Inflammatory macrophage treated with lipopolysaccharide for 1 hour (primary cell): ENCODE measurements around the gene WDR89.
"Not testable (repeated sequence)": the region's sequence is repeated elsewhere in the genome, so short reads cannot be mapped to it uniquely, and the experiment has no call there.

ENCODE experiments used
- DNase-seq, 2 donors: peaks; one replicate each; pipeline ENCODE4 v3.0.0-alpha.2; 2020 to 2022

Gene WDR89

GRCh38 chr14:63652406-63652805 lies 10.7 kb upstream of the WDR89 start:
- DNase-seq: no peak

DNA sequence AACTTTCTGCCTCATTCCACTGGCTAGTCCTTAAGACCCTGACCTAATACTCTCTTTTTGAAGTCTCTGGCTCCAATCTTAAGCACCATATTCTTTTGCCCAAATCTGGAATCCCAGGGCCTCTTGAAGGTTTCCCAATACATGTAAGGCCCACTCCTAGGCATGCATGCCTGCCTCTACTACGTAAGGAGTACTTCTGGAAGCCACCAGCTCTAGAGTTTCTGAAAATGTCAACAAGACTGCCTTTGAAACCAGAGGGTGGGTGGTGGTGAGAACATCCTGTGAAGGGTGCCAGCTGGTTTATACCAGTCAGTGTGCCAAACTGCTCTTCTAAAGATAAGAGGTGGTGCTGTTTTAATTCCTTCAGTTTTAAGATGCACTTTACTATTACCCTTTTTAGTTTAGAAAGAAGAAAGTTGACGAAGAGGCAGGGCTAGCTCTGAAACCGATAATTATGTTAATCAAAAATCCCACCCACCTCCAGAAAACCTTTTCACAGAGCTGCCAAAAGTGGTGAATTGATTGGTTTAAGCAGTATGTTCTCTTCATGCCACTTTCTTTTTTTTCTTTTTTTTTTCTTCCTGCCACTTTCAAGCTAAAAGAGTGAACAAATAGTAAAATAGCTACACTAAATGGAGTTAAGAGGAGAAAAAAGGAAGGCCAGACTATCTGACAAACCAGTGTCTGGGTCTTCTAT lies 8.7 kb upstream of the WDR89 start:
- no peak for DNase-seq

- DNase-seq: peak; percentile 62 to 92
Measured at GRCh38 chr14:63647696-63648410, 6.2 kb upstream of the WDR89 start.

GRCh38 chr14:63644741-63645140 lies 3.1 kb upstream of the WDR89 start:
- no peak for DNase-seq

GRCh38 chr14:63642656-63643382 lies 1.1 kb upstream of the WDR89 start:
- DNase-seq: no peak

DNA sequence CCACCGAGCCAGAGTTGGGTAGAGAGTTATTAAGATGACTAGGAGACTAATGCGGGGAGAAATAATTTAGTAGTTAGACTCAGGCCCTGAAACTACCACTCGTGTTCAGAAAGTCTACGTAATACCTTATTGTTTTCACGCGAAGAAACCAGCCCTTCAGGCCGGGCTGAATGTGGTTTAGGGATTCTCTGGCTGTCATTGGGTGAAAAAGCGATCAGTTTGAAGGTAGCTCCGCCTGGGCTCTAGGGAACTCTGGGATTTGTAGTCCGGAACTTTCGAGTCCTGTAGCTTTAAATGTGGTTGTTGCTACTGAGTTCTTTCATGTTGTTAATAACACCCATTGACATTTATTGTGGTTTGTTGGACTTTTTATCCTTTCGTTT lies 549 bp upstream of the WDR89 start:
- peak; percentile 92 to 95 for DNase-seq

GRCh38 chr14:63638493-63638892 lies 3.2 kb downstream of the WDR89 start:
- no peak for DNase-seq

DNA sequence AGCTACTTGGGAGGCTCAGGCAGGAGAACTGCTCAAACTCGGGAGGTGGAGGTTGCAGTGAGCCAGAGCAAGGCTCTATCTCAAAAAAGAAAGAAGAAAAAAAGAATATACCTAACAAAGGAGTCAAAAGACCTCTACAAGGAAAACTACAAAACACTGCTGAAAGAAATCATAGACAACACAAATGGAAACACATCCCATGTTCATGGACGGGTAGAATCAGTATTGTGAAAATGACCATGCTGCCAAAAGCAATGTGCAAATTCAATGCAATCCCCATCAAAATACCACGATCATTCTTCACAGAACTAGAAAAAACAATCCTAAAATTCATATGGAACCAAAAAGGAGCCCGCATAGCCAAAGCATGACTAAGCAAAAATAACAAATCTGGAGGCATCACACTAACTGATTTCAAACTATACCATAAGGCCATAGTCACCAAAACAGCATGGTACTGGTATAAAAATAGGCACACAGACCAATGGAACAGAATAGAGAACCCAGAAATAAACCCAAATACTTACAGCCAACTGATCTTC lies 5.5 kb downstream of the WDR89 start:
- not testable (repeated sequence) for DNase-seq

GRCh38 chr14:63633801-63634200 lies 7.9 kb downstream of the WDR89 start:
- DNase-seq: no peak

DNA sequence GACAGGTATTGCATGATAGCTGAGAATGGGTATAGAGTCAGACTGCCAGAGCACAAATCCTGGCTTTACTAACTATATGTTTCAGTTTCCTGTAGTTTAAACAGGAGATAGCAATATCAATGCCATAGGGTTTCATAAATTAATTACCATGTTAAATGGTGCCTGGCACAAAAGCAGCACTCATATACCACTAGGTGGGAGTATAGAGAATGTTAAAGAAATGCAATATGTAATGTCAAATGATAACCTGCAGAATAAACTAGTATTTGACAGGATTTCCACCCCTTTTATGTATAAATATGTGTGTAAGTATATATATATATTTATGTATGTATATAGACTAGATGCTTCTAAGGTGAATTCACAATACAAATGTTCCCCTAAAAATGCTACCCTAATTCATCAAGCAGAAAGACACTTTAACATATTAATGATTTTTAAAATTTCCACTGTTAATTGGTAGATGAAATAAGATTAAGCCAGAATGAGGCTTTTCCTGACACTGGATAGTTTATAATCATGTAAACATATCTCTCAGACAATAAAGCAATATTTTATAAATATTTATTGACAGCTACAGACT lies 8.6 kb downstream of the WDR89 start:
- peak; percentile 40 to 48 for DNase-seq

- no peak for DNase-seq
Measured at GRCh38 chr14:63624701-63625100, 17.0 kb downstream of the WDR89 start.

GRCh38 chr14:63624203-63624602 lies 17.5 kb downstream of the WDR89 start:
- no peak for DNase-seq

GRCh38 chr14:63621975-63622374 lies 19.7 kb downstream of the WDR89 start:
- not testable (repeated sequence) for DNase-seq

DNA sequence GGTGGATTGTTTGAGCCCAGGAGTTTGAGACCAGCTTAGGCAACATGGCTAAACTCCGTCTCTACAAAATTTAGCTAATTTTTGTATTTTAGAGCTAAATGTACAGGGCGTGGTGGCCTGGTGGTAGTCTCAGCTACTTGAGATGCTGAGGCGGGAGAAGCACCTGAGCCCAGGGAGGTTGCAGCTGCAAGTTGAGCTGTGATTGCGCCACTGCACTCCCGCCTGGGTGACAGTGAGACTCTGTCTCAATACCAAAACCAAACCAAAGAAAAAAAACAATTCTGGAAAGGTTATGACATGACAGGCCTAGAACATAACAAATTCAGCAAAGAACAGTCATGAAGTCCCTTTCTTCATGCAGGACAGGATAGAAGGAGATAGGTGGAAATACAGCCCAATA lies 25.7 kb downstream of the WDR89 start:
- DNase-seq: no peak

DNA sequence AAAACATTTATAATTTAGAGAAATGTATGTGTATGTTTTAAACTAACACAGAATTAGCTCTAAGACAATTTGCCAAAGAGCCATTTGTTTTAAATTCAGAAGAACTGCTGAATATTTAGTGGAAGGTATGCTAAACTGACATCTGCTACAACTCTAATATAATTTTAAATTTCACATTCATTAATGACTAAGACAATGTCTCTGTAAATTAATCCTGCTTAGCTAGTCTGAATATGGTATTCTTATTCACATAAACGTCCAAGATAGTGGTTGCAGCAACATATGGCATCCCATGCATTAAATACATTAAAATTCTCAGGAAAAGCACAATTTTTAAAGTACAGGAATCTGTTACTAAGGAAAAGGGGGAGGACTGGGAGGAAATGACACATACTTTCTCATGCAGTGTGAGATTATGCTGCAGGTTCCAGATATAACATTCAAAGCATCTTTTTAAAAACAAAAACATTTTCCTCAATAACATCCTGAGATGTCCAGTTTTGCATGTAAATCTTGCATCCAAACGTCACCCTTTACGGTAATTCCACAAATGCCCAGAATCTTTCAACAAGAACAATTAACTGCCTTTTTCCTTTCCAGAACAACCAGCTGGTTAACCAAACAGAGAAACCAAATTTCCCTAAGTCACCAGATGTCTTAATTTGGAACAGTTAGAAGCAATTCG lies 26.9 kb downstream of the WDR89 start:
- no peak for DNase-seq

- DNase-seq: peak; percentile 5 to 11
Measured at GRCh38 chr14:63611078-63611477, 30.6 kb downstream of the WDR89 start.

GRCh38 chr14:63605041-63605532 lies 36.6 kb downstream of the WDR89 start:
- DNase-seq: no peak

- no peak for DNase-seq
Measured at GRCh38 chr14:63604626-63605025, 37.0 kb downstream of the WDR89 start.

DNA sequence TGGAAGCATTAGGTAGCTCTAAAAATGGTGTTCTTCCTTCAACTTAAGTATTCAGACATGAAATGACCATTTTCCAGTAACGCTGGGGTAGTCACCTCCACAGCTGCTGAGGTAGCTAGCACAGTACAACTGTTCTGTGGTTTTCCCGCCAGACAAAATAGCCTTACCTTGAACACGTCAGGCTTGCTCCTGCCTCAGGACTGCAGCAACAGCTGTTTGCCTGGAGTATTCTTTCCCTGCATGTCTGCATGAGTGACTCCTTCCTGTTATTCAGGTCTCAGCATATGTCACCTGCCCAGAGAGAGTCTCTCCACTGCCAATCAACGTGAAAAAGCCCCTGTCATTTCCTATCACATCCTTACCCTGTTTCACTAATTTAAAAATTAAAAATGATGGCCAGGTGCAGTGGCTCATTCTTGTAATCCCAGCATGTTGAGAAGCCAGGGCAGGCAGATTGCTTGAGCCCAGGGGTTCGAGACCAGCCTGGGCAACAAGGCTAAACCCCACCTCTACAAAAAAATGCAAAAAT lies 37.9 kb downstream of the WDR89 start:
- DNase-seq: no peak

- DNase-seq: no peak
Measured at GRCh38 chr14:63598807-63599206, 42.9 kb downstream of the WDR89 start.

GRCh38 chr14:63596998-63597658 lies 44.5 kb downstream of the WDR89 start:
- DNase-seq: no peak
